Measurements from ENCODE around the gene PHYKPL. TPM values are rescaled to one million over a fixed set of nuclear protein-coding genes. Genes with fewer than 3 reads are reported as not detected.

PHYKPL gene
- total and polyA plus RNA-seq, 2 of the 8 experiments (the other 6 are each of a cell fraction or from before 2014, with no cell fraction given): 25.1 to 32.1 TPM

DNA sequence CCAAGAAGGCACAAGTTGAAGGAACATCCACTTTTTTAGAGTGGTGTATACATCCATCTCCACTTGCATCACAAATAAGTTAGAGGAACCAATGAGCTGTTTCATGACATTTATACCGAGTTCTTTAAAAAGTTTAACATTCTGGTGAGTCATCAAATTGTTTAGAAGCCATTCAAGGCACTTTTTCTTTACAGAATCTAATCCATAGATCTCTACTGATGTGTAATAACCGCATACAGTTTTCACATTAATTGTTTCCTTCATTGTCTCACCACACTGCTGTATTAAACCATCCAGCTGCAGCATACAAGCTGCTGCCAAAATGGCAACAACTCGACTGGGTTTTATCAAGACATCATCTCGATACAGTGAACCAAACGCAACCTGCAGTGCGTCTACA is 46.2 kb downstream of the PHYKPL start:
- Histone ChIP-seq H3K23ac (ENCODE audit: insufficient read length) (no peak overlapping the region), H3K18ac (ENCODE audit: extremely low read depth, low read length) (no peak overlapping the region), H3K4me3 (ENCODE audit: extremely low read depth in 1 of 4, insufficient read depth in 2 of 4, low read depth in 3 of 4, low read length in 4 of 4) (no peak overlapping the region), H4K91ac (replicated peaks; ENCODE audit: insufficient read length, low read length) (no peak overlapping the region), H3K79me2 (ENCODE audit: control insufficient read depth in 1 of 2, insufficient read depth in 2 of 2, low read length in 2 of 2) (no peaks in the 10 kb centered on the region), H3K9me3 (ENCODE audit: insufficient read depth in 2 of 2, low read depth in 1 of 2, low read length in 1 of 2) (peaks cover 0 to 4% of the 10 kb centered on the region in 2 experiments; a peak in 1 of 4 replicates), H2BK5ac (ENCODE audit: low read depth, low read length) (no peak overlapping the region), H3K4me1 (replicated peaks in 1 of 4; ENCODE audit: control insufficient read depth in 3 of 4, insufficient read depth in 4 of 4, low read length in 3 of 4) (peaks cover 2 to 9% (median 5%) of the 10 kb centered on the region in 4 experiments; a peak in 5 of 7 replicates), H3K79me1 (ENCODE audit: low read depth, low read length) (no peaks in the 10 kb centered on the region), H2AK5ac (ENCODE audit: low read depth, low read length) (no peak overlapping the region), H3K14ac (ENCODE audit: insufficient read length) (no peak overlapping the region), H2AFZ (ENCODE audit: low read length) (no peak overlapping the region), H4K5ac (ENCODE audit: insufficient read length, low read depth, low read length) (no peak overlapping the region), H2BK120ac (replicated peaks; ENCODE audit: low read depth, low read length) (no peak overlapping the region), H4K8ac (ENCODE audit: extremely low read depth, insufficient read depth, low read length) (no peak overlapping the region), H3K36me3 (ENCODE audit: control insufficient read depth in 2 of 4, insufficient read depth in 4 of 4, low read length in 3 of 4) (no peaks in the 10 kb centered on the region), H3K23me2 (ENCODE audit: low read depth, low read length) (no peaks in the 10 kb centered on the region), H2BK20ac (ENCODE audit: low read length) (no peak overlapping the region), H2BK12ac (ENCODE audit: low read depth, low read length) (0 out of 2 replicates have a peak overlapping the region, but pooled peaks have one; percentile 27), H3K56ac (replicated peaks; ENCODE audit: insufficient read length, low read depth, low read length) (no peak overlapping the region), H2BK15ac (ENCODE audit: low read length) (no peak overlapping the region), H3K27ac (ENCODE audit: low read depth, low read length) (no peak overlapping the region), H3K4me2 (ENCODE audit: insufficient read depth in 1 of 2, low read depth in 2 of 2, low read length in 2 of 2) (no peak overlapping the region), H3K27me3 (replicated peaks in 1 of 4; ENCODE audit: control insufficient read depth in 3 of 4, extremely low read depth in 1 of 4, insufficient read depth in 3 of 4, low read length in 3 of 4) (no peaks in the 10 kb centered on the region), H3K4ac (replicated peaks; ENCODE audit: insufficient read length, low read depth, low read length) (no peak overlapping the region), H3K9ac (replicated peaks in 1 of 4; ENCODE audit: extremely low read depth in 1 of 4, low read depth in 3 of 4, low read length in 3 of 4) (no peak overlapping the region), H4K20me1 (replicated peaks in 1 of 2; ENCODE audit: control insufficient read depth in 1 of 2, insufficient read depth in 2 of 2, low read length in 2 of 2) (no peaks in the 10 kb centered on the region)
- FAIRE-seq (peak; percentile 78), DNase-seq (ENCODE audit: low read depth in 1 of 2, low spot score in 2 of 2) (no peak)
- ChIA-PET POLR2A (ENCODE audit: partially characterized antibody) (interaction anchor here (1.0 to 38.5 kb wide), 3 partner anchors 9 to 42 kb away, joined by 3 to 985 read pairs (median 5); partner anchors contain the start of gene HNRNPAB), CTCF (ENCODE audit: partially characterized antibody) (interaction anchor here (0.9 to 7.2 kb wide), 4 partner anchors 11 to 110 kb away, joined by 3 to 54 read pairs (median 3); no protein-coding TSS in a partner anchor)
- 92% methylated on average over 6 of the region's 6 CpGs; no CpG with 5 or more reads in 1 of the 2 experiments for WGBS, 2 experiments (ENCODE audit: extremely low coverage in 1 of 2, insufficient coverage in 1 of 2, insufficient read length in 1 of 2, insufficient replicate concordance in 2 of 2, low coverage in 1 of 2, low lambda C conversion rate in 2 of 2, missing lambda C conversion rate in 1 of 2)
- TF ChIP-seq, protein P1, sequence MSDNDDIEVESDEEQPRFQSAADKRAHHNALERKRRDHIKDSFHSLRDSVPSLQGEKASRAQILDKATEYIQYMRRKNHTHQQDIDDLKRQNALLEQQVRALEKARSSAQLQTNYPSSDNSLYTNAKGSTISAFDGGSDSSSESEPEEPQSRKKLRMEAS (IDR thresholded peaks at IDR 0.05): no peak
- TF ChIP-seq, protein P2, sequence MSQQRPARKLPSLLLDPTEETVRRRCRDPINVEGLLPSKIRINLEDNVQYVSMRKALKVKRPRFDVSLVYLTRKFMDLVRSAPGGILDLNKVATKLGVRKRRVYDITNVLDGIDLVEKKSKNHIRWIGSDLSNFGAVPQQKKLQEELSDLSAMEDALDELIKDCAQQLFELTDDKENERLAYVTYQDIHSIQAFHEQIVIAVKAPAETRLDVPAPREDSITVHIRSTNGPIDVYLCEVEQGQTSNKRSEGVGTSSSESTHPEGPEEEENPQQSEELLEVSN (IDR thresholded peaks at IDR 0.05): no peak
- TF ChIP-seq SRF (IDR thresholded peaks at IDR 0.05; ENCODE audit: low read depth, low read length): no peak
- TF ChIP-seq YY1 (IDR thresholded peaks at IDR 0.05; ENCODE audit: low read depth, low read length): no peak
- no peak for TF ChIP-seq HDAC6 (IDR thresholded peaks at IDR 0.05; ENCODE audit: low read depth, low read length)
- no peak for TF ChIP-seq CHD2 (IDR thresholded peaks at IDR 0.05; ENCODE audit: low read length)
- no peak for TF ChIP-seq SIX5 (IDR thresholded peaks at IDR 0.05; ENCODE audit: low read depth, low read length)
- TF ChIP-seq EZH2 (IDR thresholded peaks at IDR 0.05; ENCODE audit: low read depth, low read length, severe bottlenecking): no peak
- no peak for TF ChIP-seq FOSL1 (IDR thresholded peaks at IDR 0.05; ENCODE audit: insufficient read depth, low read depth, low read length)
- TF ChIP-seq RBBP5 (IDR thresholded peaks at IDR 0.05; ENCODE audit: borderline replicate concordance, low read depth, low read length): no peak
- no peak for TF ChIP-seq CBX8 (IDR thresholded peaks at IDR 0.05; ENCODE audit: borderline replicate concordance, low read depth, low read length)
